GM12878 (cell line): ENCODE results near the gene ELK3. TPM values are rescaled to one million over a fixed set of nuclear protein-coding genes. Genes with fewer than 3 reads are reported as not detected.

Experiments used
- ATAC-seq: fragments of 200-7000 bp; cut with Tn5 transposase; 3 replicates; pipeline ENCODE4 v1.9.1; 2020; ENCODE audit warnings: mild to moderate bottlenecking, moderate library complexity
- BruUV-seq: library from RNA; stranded (reverse); fragments of 400-500 nt; replicated peaks from 2 replicates; lab custom pipeline; 2021; lab: Mats Ljungman, UMichigan
- CTCF ChIA-PET: fragments of 300-600 bp; sonication (Branson Sonifier 250); formaldehyde crosslinking; extraction: SDS; loops from one replicate; lab custom pipeline; 2021; ENCODE audit warnings: inconsistent platforms; lab: Yijun Ruan, JAX
- POLR2A ChIA-PET: fragments of 350-600 bp; formaldehyde crosslinking; extraction: SDS; loops from one replicate; lab custom pipeline; 2021; ENCODE audit warnings: inconsistent platforms; lab: Charles Lee
- RAD21 ChIA-PET: fragments of 300-600 bp; sonication (Branson Sonifier 250); formaldehyde crosslinking; loops from one replicate; lab custom pipeline; 2023; ENCODE audit warnings: antibody characterized with exemption; ENCODE audit not compliant: unreplicated experiment; lab: Charles Lee
- SMC1A ChIA-PET: fragments of 300-600 bp; sonication (Branson Sonifier 250); formaldehyde crosslinking; loops from one replicate; lab custom pipeline; 2023; ENCODE audit not compliant: unreplicated experiment, uncharacterized antibody; lab: Charles Lee
- DNase-seq: peaks from one replicate; pipeline ENCODE4 v3.0.0-alpha.2; 2011; ENCODE audit warnings: low read depth, low spot score
- FAIRE-seq: peaks from 3 replicates; lab custom pipeline; 2011; peaks lifted over from hg19 to GRCh38; lab: Jason Lieb, UNC
- H2AFZ ChIP-seq: 2 replicates; pipeline ENCODE4 v1.6.0; 2011; ENCODE audit warnings: low read depth, low read length, control low read depth; ENCODE audit not compliant: control insufficient read depth
- H3K27ac ChIP-seq: 2 replicates; pipeline ENCODE4 v1.5.1; 2011; ENCODE audit warnings: control low read depth; ENCODE audit not compliant: control insufficient read depth, insufficient read depth
- H3K27me3 ChIP-seq, 2 experiments: replicated peaks in 1 of 2; 2 replicates each; pipeline versions ENCODE4 v1.6.0 to v1.6.1; 2011; ENCODE audit warnings: low read length in 1 of 2; ENCODE audit not compliant: control insufficient read depth in 2 of 2, insufficient read depth in 2 of 2
- H3K36me3 ChIP-seq, 2 experiments: 2 replicates each; pipeline ENCODE4 v1.5.1; 2011; ENCODE audit warnings: low read length in 1 of 2; ENCODE audit not compliant: control insufficient read depth in 2 of 2, insufficient read depth in 2 of 2
- H3K4me1 ChIP-seq: 2 replicates; pipeline ENCODE4 v1.6.1; 2011; ENCODE audit warnings: mild to moderate bottlenecking, low read length, moderate library complexity, mixed read lengths; ENCODE audit not compliant: control insufficient read depth, insufficient read depth
- H3K4me2 ChIP-seq: 2 replicates; pipeline ENCODE4 v1.6.0; 2011; ENCODE audit warnings: control low read depth; ENCODE audit not compliant: control insufficient read depth, insufficient read depth
- H3K4me3 ChIP-seq: fragments of 200-600 bp; sonication (generic); 2 replicates; pipeline ENCODE4 v1.5.1; 2016
- H3K79me2 ChIP-seq: 2 replicates; pipeline ENCODE4 v1.6.0; 2011; ENCODE audit warnings: low read length; ENCODE audit not compliant: control insufficient read depth, insufficient read depth
- H3K9ac ChIP-seq: 2 replicates; pipeline ENCODE4 v1.8.0; 2011; ENCODE audit warnings: low read length, control low read depth, mixed read lengths; ENCODE audit not compliant: control insufficient read depth, insufficient read depth
- H3K9me3 ChIP-seq: replicated peaks from 3 replicates; pipeline ENCODE4 v1.5.1; 2011; ENCODE audit warnings: mild to moderate bottlenecking, low read length; ENCODE audit not compliant: control insufficient read depth, insufficient read depth
- H4K20me1 ChIP-seq: 2 replicates; pipeline ENCODE4 v1.6.0; 2011; ENCODE audit not compliant: control insufficient read depth, insufficient read depth
- BACH1 ChIP-seq: fragments of 450-650 bp; IDR thresholded peaks from 2 replicates; pipeline ENCODE4 v1.6.1; 2017; ENCODE audit warnings: mild to moderate bottlenecking, borderline replicate concordance
- BCLAF1 ChIP-seq: fragments of 450-650 bp; IDR thresholded peaks from 2 replicates; pipeline ENCODE4 v1.6.1; 2017; ENCODE audit warnings: antibody characterized with exemption, mild to moderate bottlenecking, moderate library complexity
- EED ChIP-seq: sonication (generic); IDR thresholded peaks from 2 replicates; pipeline ENCODE4 v1.6.1; 2016; ENCODE audit warnings: antibody characterized with exemption, low read depth
- EGR1 ChIP-seq, 2 experiments: IDR thresholded peaks; 1 replicate in 1 of 2; 2 replicates in 1 of 2; pipeline ENCODE4 v1.6.1; 2011 to 2012; ENCODE audit warnings: low read depth in 2 of 2, low read length in 2 of 2, borderline replicate concordance in 1 of 2, mild to moderate bottlenecking in 1 of 2, moderate library complexity in 1 of 2
- HCFC1 ChIP-seq: fragments of 150-350 bp; IDR thresholded peaks from 2 replicates; pipeline ENCODE4 v1.6.1; 2014; ENCODE audit warnings: low read length
- IRF4 ChIP-seq: IDR thresholded peaks from 2 replicates; pipeline ENCODE4 v1.6.1; 2011; ENCODE audit warnings: low read depth, low read length
- IRF5 ChIP-seq: fragments of 450-650 bp; IDR thresholded peaks from 2 replicates; pipeline ENCODE4 v1.6.1; 2017; ENCODE audit warnings: borderline replicate concordance
- KDM1A ChIP-seq: fragments of 200-600 bp; sonication (generic); IDR thresholded peaks from 2 replicates; pipeline ENCODE4 v1.6.1; 2016; ENCODE audit warnings: borderline replicate concordance
- MAX ChIP-seq: IDR thresholded peaks from 2 replicates; pipeline ENCODE4 v1.6.1; 2012; ENCODE audit warnings: low read depth, low read length, improper control_type of control experiment
- MEF2B ChIP-seq: fragments of 450-650 bp; IDR thresholded peaks from 2 replicates; pipeline ENCODE4 v1.6.1; 2018; ENCODE audit warnings: mild to moderate bottlenecking, moderate library complexity; ENCODE audit not compliant: partially characterized antibody, poor library complexity, severe bottlenecking
- MLLT1 ChIP-seq: fragments of 450-650 bp; IDR thresholded peaks from 2 replicates; pipeline ENCODE4 v1.6.1; 2016; ENCODE audit warnings: mild to moderate bottlenecking
- NKRF ChIP-seq: fragments of 450-650 bp; conservative IDR thresholded peaks from 2 replicates; pipeline ENCODE4 v1.6.1; 2017; ENCODE audit warnings: mild to moderate bottlenecking, moderate library complexity
- POU2F2 ChIP-seq: IDR thresholded peaks from 3 replicates; pipeline ENCODE4 v1.6.1; 2011; ENCODE audit warnings: low read depth, mild to moderate bottlenecking, low read length, borderline replicate concordance
- RAD51 ChIP-seq: fragments of 450-650 bp; IDR thresholded peaks from 2 replicates; pipeline ENCODE4 v1.6.1; 2016; ENCODE audit warnings: moderate library complexity, mild to moderate bottlenecking, inconsistent platforms
- RBBP5 ChIP-seq: fragments of 200-600 bp; sonication (generic); conservative IDR thresholded peaks from 2 replicates; pipeline ENCODE4 v1.6.1; 2016
- SMC3 ChIP-seq: IDR thresholded peaks from 2 replicates; pipeline ENCODE4 v1.6.1; 2011; ENCODE audit warnings: low read length, improper control_type of control experiment, borderline replicate concordance
- ZNF622 ChIP-seq: fragments of 450-650 bp; IDR thresholded peaks from 2 replicates; pipeline ENCODE4 v1.6.1; 2017; ENCODE audit warnings: mild to moderate bottlenecking, inconsistent platforms
- WGBS: methylation state at CpG from one replicate; pipeline ENCODE4 v1.1.6; 2016; ENCODE audit warnings: low lambda C conversion rate; ENCODE audit not compliant: insufficient replicate concordance, insufficient coverage; ENCODE audit errors: missing lambda C conversion rate; 5-methylcytosine and 5-hydroxymethylcytosine counted together
- in situ Hi-C: fragments of 300-500 bp; cut with MboI; formaldehyde crosslinking; loops from 9 replicates; pipeline ENCODE4 v1.14.3; 2018; ENCODE audit warnings: mixed read lengths
- intact Hi-C: fragments of 100-400 bp; cut with micrococcal nuclease; formaldehyde crosslinking; loops from one replicate; pipeline ENCODE4 v1.14.2; 2022; ENCODE audit not compliant: unreplicated experiment
- polyA plus RNA-seq, 11 experiments: library from polyadenylated mRNA; depleted of rRNA in 4 of 11; unstranded in 6 of 11; stranded (reverse) in 5 of 11; fragments of >200 nt; fragmentation: Nextera tagmentation in 4 of 11; fragmentation: Illumina TruSeq in 1 of 11; extraction: Ambion mirVana in 4 of 11; extraction: Trizol in 1 of 11; gene quantifications; 1 replicate in 1 of 11; 2 replicates in 10 of 11; pipeline versions ENCODE4 v1.2.1 to v1.2.3, GENCODE V29; 2011 to 2016; ENCODE audit warnings: inconsistent platforms in 2 of 11, missing spikeins in 2 of 11, low read depth in 1 of 11
- total RNA-seq, 4 experiments: library from RNA; depleted of rRNA in 3 of 4; stranded (reverse); fragments of >200 nt in 3 of 4; fragmentation: Illumina TruSeq in 1 of 4; extraction: Trizol in 1 of 4; gene quantifications; 2 replicates each; pipeline versions ENCODE4 v1.2.1 to v1.2.3, GENCODE V29; 2013 to 2021

The ELK3 gene
- total and polyA plus RNA-seq, 10 of the 15 experiments (the other 5 are each of a cell fraction or from before 2014, with no cell fraction given), result 0.37 to 4.8 (median 0.88) TPM

- Histone ChIP-seq H3K36me3 (no peaks in the 10 kb centered on the region), H3K27me3 (no peaks in the 10 kb centered on the region; a peak in 1 of 4 replicates), H3K27ac (no peak overlapping the region), H4K20me1 (no peaks in the 10 kb centered on the region), H2AFZ (no peak overlapping the region), H3K9ac (no peak overlapping the region), H3K4me3 (no peak overlapping the region), H3K4me1 (no peaks in the 10 kb centered on the region), H3K79me2 (no peaks in the 10 kb centered on the region), H3K9me3 (no peaks in the 10 kb centered on the region), H3K4me2 (no peak overlapping the region)
- no peak for DNase-seq
- intact Hi-C loops, result no loop called here
- 8% methylated on average over 7 of the region's 7 CpGs for WGBS
- BruUV-seq, result no TSS peak
- RAD21 ChIA-PET, result no interaction called here
- CTCF ChIA-PET, result no interaction called here
- ATAC-seq, result no peak
- FAIRE-seq, result no peak
- POLR2A ChIA-PET, result no interaction called here
- SMC1A ChIA-PET, result no interaction called here
- in situ Hi-C loops, result no loop called here
- TF ChIP-seq MAX (no peak), HCFC1 (no peak), MEF2B (no peak), IRF4 (no peak), BACH1 (no peak), MLLT1 (no peak), KDM1A (no peak), ZNF622 (no peak), POU2F2 (no peak), RAD51 (no peak), EGR1 (IDR thresholded peaks at IDR 0.05; ENCODE audit: borderline replicate concordance in 1 of 2, low read depth in 2 of 2, low read length in 2 of 2) (no peak), IRF5 (no peak), RBBP5 (no peak), EED (no peak), NKRF (no peak), BCLAF1 (no peak), SMC3 (no peak)
These were observed 38.4 kb upstream of the ELK3 start for GRCh38 chr12:96155781-96156180.
